Measurements from ENCODE around the gene NFATC3. TPM values are rescaled to one million over a fixed set of nuclear protein-coding genes. Genes with fewer than 3 reads are reported as not detected.

NFATC3 gene
- total and polyA plus RNA-seq, 2 of the 8 experiments (the other 6 are each of a cell fraction or from before 2014, with no cell fraction given), result 17.6 to 34.5 TPM

GRCh38 chr16:68077866-68078700, 7.1 kb upstream of the NFATC3 start (continued):
- TF ChIP-seq RAD21 (IDR thresholded peaks at IDR 0.05 in 1 of 2, conservative IDR thresholded peaks at IDR 0.05 in 1 of 2; ENCODE audit: low read depth in 2 of 2, low read length in 2 of 2), result no peak
- TF ChIP-seq EP300 (IDR thresholded peaks at IDR 0.05; ENCODE audit: borderline replicate concordance in 1 of 2, low read depth in 2 of 2, low read length in 2 of 2), result no peak
- no peak for TF ChIP-seq PHF8 (conservative IDR thresholded peaks at IDR 0.05; ENCODE audit: low read depth, low read length)
- no peak for TF ChIP-seq ZNF274 (IDR thresholded peaks at IDR 0.05; ENCODE audit: borderline replicate concordance, extremely low read depth, low read length)
- no peak for TF ChIP-seq HDAC6 (IDR thresholded peaks at IDR 0.05; ENCODE audit: low read depth, low read length)
- no peak for TF ChIP-seq MAX (IDR thresholded peaks at IDR 0.05)
- TF ChIP-seq SIN3A (conservative IDR thresholded peaks at IDR 0.05 in 1 of 2, IDR thresholded peaks at IDR 0.05 in 1 of 2; ENCODE audit: low read depth in 1 of 2, low read length in 2 of 2), result no peak

Data from H1 (cell line).